Endothelial cell (in vitro differentiated cells): Measurements from ENCODE around the gene IGLON5. TPM values are rescaled to one million over a fixed set of nuclear protein-coding genes. Genes with fewer than 3 reads are reported as not detected.

Experiments
- DNase-seq: peaks from one replicate; pipeline ENCODE4 v3.0.0; 2021; ENCODE audit warnings: low spot score
- H3K27ac Mint-ChIP-seq: one replicate; pipeline ENCODE4 v1.8.0; 2021; ENCODE audit warnings: mixed read lengths, inconsistent platforms; ENCODE audit not compliant: unreplicated experiment
- H3K27me3 Mint-ChIP-seq: one replicate; pipeline ENCODE4 v1.8.0; 2021; ENCODE audit warnings: mild to moderate bottlenecking, moderate library complexity, mixed read lengths, inconsistent platforms; ENCODE audit not compliant: unreplicated experiment
- H3K36me3 Mint-ChIP-seq: one replicate; pipeline ENCODE4 v1.8.0; 2021; ENCODE audit warnings: mild to moderate bottlenecking, low read depth, mixed read lengths, inconsistent platforms; ENCODE audit not compliant: unreplicated experiment
- H3K4me1 Mint-ChIP-seq: one replicate; pipeline ENCODE4 v1.8.0; 2021; ENCODE audit warnings: mild to moderate bottlenecking, mixed read lengths, inconsistent platforms; ENCODE audit not compliant: unreplicated experiment
- H3K4me3 Mint-ChIP-seq: one replicate; pipeline ENCODE4 v1.8.0; 2021; ENCODE audit warnings: mild to moderate bottlenecking, mixed read lengths, inconsistent platforms; ENCODE audit not compliant: unreplicated experiment
- H3K9me3 Mint-ChIP-seq: one replicate; pipeline ENCODE4 v1.8.0; 2021; ENCODE audit warnings: mixed read lengths, inconsistent platforms; ENCODE audit not compliant: unreplicated experiment
- total RNA-seq: library from RNA; stranded (reverse); fragmentation: NEBNext Ultra II Directional; extraction: Animal tissue kit (Norgen Biotek cat#: 25700); gene quantifications from one replicate; pipeline ENCODE4 v1.2.1, GENCODE V29; 2021; ENCODE audit not compliant: unreplicated experiment
- TF ChIP-seq, protein P1 (sequence below): fragments of 200-600 bp; sonication (generic); IDR thresholded peaks from one replicate; pipeline ENCODE4 v1.5.0; 2021; ENCODE audit warnings: antibody characterized with exemption; ENCODE audit not compliant: unreplicated experiment

IGLON5 gene
- total RNA-seq, 1 donor from 2014 or later: 114 TPM

DNA sequence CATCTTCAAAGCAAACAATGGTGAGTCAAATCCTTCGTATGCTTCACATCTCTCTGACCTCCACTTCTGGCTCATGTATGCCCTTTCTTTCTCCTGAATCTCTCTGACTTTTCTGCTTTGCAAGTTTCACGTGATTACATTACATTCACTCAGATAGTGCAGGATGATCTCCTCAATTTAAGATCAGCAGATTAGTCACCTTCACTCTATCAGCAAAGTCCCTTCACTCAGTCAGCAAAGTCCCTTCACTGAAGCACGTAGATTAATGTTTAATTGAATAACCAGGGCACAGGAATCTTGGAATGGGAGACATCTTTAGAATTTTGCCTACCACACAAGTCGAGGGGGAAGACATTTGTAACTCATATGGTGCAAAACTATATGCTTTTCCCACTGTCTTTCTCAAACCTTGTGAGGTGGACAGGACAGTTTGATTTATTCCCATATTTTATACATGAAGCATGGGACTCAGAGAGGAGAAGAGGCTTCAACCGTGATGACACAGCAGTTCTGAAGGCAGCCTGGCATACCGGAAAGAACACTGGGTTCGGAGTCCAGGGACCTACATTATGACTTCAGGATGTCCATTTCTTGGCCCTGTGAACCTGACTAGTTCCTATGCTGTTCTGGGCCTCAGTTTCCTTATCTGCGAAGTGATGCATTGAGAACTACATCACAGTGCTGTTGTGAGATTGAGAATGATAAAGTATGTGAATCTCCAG is 37.2 kb upstream of the IGLON5 start:
- no peak overlapping the region for H3K4me3 Mint-ChIP-seq
- H3K36me3 Mint-ChIP-seq: no peaks in the 10 kb centered on the region
- H3K4me1 Mint-ChIP-seq: peaks cover 6% of the 10 kb centered on the region
- H3K9me3 Mint-ChIP-seq: no peaks in the 10 kb centered on the region
- TF ChIP-seq, protein P1, sequence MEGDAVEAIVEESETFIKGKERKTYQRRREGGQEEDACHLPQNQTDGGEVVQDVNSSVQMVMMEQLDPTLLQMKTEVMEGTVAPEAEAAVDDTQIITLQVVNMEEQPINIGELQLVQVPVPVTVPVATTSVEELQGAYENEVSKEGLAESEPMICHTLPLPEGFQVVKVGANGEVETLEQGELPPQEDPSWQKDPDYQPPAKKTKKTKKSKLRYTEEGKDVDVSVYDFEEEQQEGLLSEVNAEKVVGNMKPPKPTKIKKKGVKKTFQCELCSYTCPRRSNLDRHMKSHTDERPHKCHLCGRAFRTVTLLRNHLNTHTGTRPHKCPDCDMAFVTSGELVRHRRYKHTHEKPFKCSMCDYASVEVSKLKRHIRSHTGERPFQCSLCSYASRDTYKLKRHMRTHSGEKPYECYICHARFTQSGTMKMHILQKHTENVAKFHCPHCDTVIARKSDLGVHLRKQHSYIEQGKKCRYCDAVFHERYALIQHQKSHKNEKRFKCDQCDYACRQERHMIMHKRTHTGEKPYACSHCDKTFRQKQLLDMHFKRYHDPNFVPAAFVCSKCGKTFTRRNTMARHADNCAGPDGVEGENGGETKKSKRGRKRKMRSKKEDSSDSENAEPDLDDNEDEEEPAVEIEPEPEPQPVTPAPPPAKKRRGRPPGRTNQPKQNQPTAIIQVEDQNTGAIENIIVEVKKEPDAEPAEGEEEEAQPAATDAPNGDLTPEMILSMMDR: no peak
- no peak overlapping the region for H3K27ac Mint-ChIP-seq
- H3K27me3 Mint-ChIP-seq: peaks cover 8% of the 10 kb centered on the region
- DNase-seq: no peak

GRCh38 chr19:51277112-51277511 is 34.3 kb upstream of the IGLON5 start:
- TF ChIP-seq, protein P1: no peak
- no peak overlapping the region for H3K4me3 Mint-ChIP-seq
- H3K4me1 Mint-ChIP-seq: no peaks in the 10 kb centered on the region

DNA sequence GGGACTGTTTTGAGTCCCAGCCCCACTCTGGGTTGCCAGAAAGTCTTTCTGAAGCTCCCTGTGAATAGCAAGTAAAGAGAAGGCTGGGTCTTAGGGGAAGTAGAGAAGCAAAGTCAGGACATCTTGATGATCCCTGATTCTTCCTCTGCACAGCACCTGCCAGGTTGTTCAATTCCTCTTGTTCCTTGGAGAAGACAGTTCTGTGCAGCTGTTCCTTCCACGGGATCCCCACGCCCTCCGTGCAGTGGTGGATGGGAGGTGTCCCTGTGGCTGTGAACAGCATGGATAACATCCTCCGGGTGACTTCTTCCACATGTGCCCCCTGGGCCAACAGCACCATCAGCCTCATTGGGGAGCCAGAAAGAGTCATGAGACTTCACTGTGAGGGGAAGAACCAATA is 29.1 kb upstream of the IGLON5 start:
- no peak for DNase-seq
- no peaks in the 10 kb centered on the region for H3K36me3 Mint-ChIP-seq
- H3K9me3 Mint-ChIP-seq: peaks cover 4% of the 10 kb centered on the region
- TF ChIP-seq, protein P1: no peak
- H3K27me3 Mint-ChIP-seq: peaks cover 3% of the 10 kb centered on the region
- no peak overlapping the region for H3K27ac Mint-ChIP-seq
- H3K4me3 Mint-ChIP-seq: no peak overlapping the region
- no peaks in the 10 kb centered on the region for H3K4me1 Mint-ChIP-seq

More at GRCh38 chr19:51277112-51277511, 34.3 kb upstream of the IGLON5 start:
- H3K27me3 Mint-ChIP-seq: peaks cover 8% of the 10 kb centered on the region
- peaks cover 4% of the 10 kb centered on the region for H3K9me3 Mint-ChIP-seq
- H3K36me3 Mint-ChIP-seq: no peaks in the 10 kb centered on the region
- DNase-seq: no peak
- H3K27ac Mint-ChIP-seq: no peak overlapping the region

DNA sequence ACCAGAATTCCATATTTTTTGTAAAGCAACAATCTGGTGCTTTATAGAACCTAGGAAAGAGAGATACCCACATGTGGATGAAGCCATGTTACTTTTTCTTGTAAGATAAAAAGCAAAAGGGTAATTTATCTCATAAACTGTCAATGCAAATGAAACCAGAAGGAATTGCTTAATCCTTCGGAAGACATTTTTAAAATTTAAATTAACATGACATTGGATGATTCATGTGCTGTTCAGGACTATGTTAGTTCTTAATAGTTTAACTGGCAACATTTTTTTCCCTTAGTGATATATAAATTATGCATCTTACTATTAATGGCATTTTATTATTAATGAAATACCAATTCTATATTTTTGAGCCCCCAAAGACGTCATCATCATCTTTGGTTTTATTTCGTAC is 25.8 kb upstream of the IGLON5 start:
- no peak for DNase-seq
- Mint-ChIP-seq H3K36me3 (no peaks in the 10 kb centered on the region), H3K4me1 (no peaks in the 10 kb centered on the region), H3K9me3 (peaks cover 4% of the 10 kb centered on the region), H3K27me3 (peaks cover 1% of the 10 kb centered on the region), H3K27ac (no peak overlapping the region), H3K4me3 (no peak overlapping the region)
- TF ChIP-seq, protein P1: no peak

DNA sequence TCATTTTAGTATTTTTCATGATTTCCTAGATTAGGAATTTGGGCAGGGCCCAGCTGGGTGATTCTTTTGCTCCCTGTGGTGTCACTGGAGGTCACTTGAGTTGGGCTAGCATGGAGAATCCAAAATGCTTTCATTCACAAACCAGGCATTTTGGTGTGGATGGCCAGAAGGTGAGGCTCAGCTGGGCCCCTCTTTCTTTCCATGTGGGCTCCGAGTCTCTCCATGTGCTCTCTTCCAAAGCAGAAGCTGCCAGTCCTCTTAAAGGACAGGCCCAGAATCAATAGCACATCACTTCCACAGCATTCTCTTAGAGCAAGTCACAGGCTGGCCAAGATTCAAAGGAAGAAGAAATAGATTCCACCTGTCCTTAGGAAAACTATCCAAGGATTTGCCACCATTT is 21.8 kb upstream of the IGLON5 start:
- Mint-ChIP-seq H3K36me3 (no peaks in the 10 kb centered on the region), H3K4me3 (no peak overlapping the region), H3K4me1 (peaks cover 24% of the 10 kb centered on the region), H3K27ac (no peak overlapping the region), H3K9me3 (no peaks in the 10 kb centered on the region), H3K27me3 (peaks cover 6% of the 10 kb centered on the region)
- DNase-seq: no peak
- TF ChIP-seq, protein P1: no peak
